ENCODE data around the gene GPC6.

The GPC6 gene

DNA sequence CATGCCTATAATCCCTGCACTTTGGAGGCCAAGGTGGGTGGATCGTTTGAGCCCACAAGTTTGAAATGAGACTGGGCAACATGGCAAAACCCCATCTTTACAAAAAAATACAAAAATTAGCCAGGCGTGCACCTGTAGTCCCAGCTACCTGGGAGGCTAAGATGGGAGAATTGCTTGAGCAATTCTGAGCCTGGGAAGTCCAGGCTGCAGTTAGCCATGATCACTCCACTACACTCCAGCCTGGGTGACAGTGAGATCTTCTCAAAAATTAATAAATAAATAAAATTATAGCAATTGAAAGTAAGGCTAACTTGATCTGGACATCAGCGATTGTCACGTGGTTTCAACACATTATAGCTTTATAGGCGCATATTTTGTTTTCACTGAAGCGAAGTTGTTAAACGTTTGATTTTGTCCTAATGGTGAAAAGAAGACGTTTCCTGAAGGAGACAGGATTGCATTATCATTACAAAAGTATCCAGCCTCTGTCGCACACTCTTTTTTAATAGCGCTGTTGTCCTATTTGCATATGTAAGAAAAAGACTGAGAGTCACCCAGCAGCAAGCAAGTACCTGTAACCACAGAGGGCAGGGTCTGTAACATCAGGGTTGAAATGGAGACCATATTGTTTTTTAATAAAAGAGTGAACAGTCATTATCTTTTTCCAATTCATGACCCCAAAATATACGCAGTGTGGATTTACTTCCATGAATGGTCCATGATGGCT is 917.2 kb downstream of the GPC6 start:
- Histone ChIP-seq H3K9ac (ENCODE audit: low read length) (no peak overlapping the region), H3K27me3 (ENCODE audit: low read length) (no peaks in the 10 kb centered on the region), H3K4me3 (ENCODE audit: insufficient read depth, low read length, poor library complexity, severe bottlenecking) (no peak overlapping the region), H4K20me1 (ENCODE audit: low read depth, low read length) (no peaks in the 10 kb centered on the region), H3K36me3 (ENCODE audit: low read length) (no peaks in the 10 kb centered on the region), H3K9me3 (ENCODE audit: insufficient read depth, low read length) (no peaks in the 10 kb centered on the region), H3F3A (ENCODE audit: insufficient read depth) (no peaks in the 10 kb centered on the region), H3K79me2 (ENCODE audit: insufficient read depth, low read length) (no peaks in the 10 kb centered on the region), H3K4me2 (ENCODE audit: low read depth, low read length, poor library complexity, severe bottlenecking) (no peak overlapping the region), H3K27ac (ENCODE audit: low read depth, low read length) (no peak overlapping the region), H2AFZ (ENCODE audit: low read depth, low read length, severe bottlenecking) (no peak overlapping the region), H3K9me2 (replicated peaks; ENCODE audit: insufficient read depth, low read length) (no peaks in the 10 kb centered on the region)
- TF ChIP-seq, protein P1, sequence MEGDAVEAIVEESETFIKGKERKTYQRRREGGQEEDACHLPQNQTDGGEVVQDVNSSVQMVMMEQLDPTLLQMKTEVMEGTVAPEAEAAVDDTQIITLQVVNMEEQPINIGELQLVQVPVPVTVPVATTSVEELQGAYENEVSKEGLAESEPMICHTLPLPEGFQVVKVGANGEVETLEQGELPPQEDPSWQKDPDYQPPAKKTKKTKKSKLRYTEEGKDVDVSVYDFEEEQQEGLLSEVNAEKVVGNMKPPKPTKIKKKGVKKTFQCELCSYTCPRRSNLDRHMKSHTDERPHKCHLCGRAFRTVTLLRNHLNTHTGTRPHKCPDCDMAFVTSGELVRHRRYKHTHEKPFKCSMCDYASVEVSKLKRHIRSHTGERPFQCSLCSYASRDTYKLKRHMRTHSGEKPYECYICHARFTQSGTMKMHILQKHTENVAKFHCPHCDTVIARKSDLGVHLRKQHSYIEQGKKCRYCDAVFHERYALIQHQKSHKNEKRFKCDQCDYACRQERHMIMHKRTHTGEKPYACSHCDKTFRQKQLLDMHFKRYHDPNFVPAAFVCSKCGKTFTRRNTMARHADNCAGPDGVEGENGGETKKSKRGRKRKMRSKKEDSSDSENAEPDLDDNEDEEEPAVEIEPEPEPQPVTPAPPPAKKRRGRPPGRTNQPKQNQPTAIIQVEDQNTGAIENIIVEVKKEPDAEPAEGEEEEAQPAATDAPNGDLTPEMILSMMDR (IDR thresholded peaks at IDR 0.05; ENCODE audit: insufficient read depth, low read length, poor library complexity, severe bottlenecking): no peak
- TF ChIP-seq EZH2phosphoT487 (conservative IDR thresholded peaks at IDR 0.05; ENCODE audit: low read length): no peak

DNA sequence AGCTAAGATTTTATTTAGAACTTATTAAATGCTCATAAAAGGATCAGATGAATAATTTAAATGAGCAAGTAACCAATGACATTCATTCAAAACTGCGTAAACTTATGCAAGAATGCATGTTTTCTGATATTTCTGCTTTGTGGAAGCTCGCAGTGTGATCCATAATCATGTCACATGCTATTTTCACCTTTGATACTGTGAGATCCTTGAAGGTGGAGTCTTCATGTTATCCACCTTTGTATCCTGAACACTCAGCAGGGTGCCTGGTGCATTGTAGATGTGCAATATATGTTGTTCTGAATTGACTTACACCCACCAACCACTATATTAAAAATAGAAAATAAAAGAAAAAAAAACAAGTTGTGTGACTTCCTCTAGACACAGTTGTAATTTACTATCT is 919.4 kb downstream of the GPC6 start:
- no peaks in the 10 kb centered on the region for H3F3A ChIP-seq (ENCODE audit: insufficient read depth)
- no peak overlapping the region for H3K4me3 ChIP-seq (ENCODE audit: insufficient read depth, low read length, poor library complexity, severe bottlenecking)
- no peaks in the 10 kb centered on the region for H3K79me2 ChIP-seq (ENCODE audit: insufficient read depth, low read length)
- no peaks in the 10 kb centered on the region for H3K27me3 ChIP-seq (ENCODE audit: low read length)
- H3K27ac ChIP-seq (ENCODE audit: low read depth, low read length): no peak overlapping the region
- no peaks in the 10 kb centered on the region for H3K36me3 ChIP-seq (ENCODE audit: low read length)
- H3K9ac ChIP-seq (ENCODE audit: low read length): no peak overlapping the region
- TF ChIP-seq, protein P1 (IDR thresholded peaks at IDR 0.05; ENCODE audit: insufficient read depth, low read length, poor library complexity, severe bottlenecking): no peak
- TF ChIP-seq EZH2phosphoT487 (conservative IDR thresholded peaks at IDR 0.05; ENCODE audit: low read length): no peak
- H2AFZ ChIP-seq (ENCODE audit: low read depth, low read length, severe bottlenecking): no peak overlapping the region
- no peak overlapping the region for H3K4me2 ChIP-seq (ENCODE audit: low read depth, low read length, poor library complexity, severe bottlenecking)
- no peaks in the 10 kb centered on the region for H3K9me2 ChIP-seq (replicated peaks; ENCODE audit: insufficient read depth, low read length)
- no peaks in the 10 kb centered on the region for H4K20me1 ChIP-seq (ENCODE audit: low read depth, low read length)
- H3K9me3 ChIP-seq (ENCODE audit: insufficient read depth, low read length): no peaks in the 10 kb centered on the region

DNA sequence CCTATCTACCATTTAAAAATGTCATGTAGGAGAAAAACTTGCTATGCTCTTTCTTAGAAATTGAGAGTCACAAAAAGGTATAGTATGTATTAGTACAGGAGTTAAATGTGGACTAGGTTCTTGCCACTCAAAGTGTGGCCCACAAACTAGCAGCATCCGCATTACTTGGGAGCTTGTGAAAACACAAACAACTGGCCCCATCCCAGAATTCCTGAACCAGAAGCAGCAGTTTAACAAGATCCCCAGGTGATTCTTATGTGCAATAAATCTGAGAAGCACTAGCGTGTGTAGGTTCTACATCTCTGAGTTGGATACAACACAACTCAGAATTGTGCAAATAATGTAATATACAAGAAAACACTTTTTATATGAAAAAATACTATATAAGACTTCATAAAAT is 927.0 kb downstream of the GPC6 start:
- Histone ChIP-seq H2AFZ (ENCODE audit: low read depth, low read length, severe bottlenecking) (no peak overlapping the region), H3K27me3 (ENCODE audit: low read length) (no peaks in the 10 kb centered on the region), H3K79me2 (ENCODE audit: insufficient read depth, low read length) (no peaks in the 10 kb centered on the region), H4K20me1 (ENCODE audit: low read depth, low read length) (no peaks in the 10 kb centered on the region), H3F3A (ENCODE audit: insufficient read depth) (no peaks in the 10 kb centered on the region), H3K36me3 (ENCODE audit: low read length) (no peaks in the 10 kb centered on the region), H3K4me2 (ENCODE audit: low read depth, low read length, poor library complexity, severe bottlenecking) (no peak overlapping the region), H3K9me3 (ENCODE audit: insufficient read depth, low read length) (no peaks in the 10 kb centered on the region), H3K9me2 (replicated peaks; ENCODE audit: insufficient read depth, low read length) (no peaks in the 10 kb centered on the region), H3K9ac (ENCODE audit: low read length) (no peak overlapping the region), H3K4me3 (ENCODE audit: insufficient read depth, low read length, poor library complexity, severe bottlenecking) (no peak overlapping the region), H3K27ac (ENCODE audit: low read depth, low read length) (no peak overlapping the region)
- TF ChIP-seq, protein P1 (IDR thresholded peaks at IDR 0.05; ENCODE audit: insufficient read depth, low read length, poor library complexity, severe bottlenecking): no peak
- TF ChIP-seq EZH2phosphoT487 (conservative IDR thresholded peaks at IDR 0.05; ENCODE audit: low read length): no peak
